NB4 (cell line): ENCODE results near the gene SMIM9.
"Not testable (repeated sequence)": the region's sequence is repeated elsewhere in the genome, so short reads cannot be mapped to it uniquely, and the experiment has no call there.

Source experiments
- DNase-seq: peaks from one replicate; pipeline ENCODE4 v3.0.0; 2010; ENCODE audit warnings: low read depth
- H3K4me3 ChIP-seq: one replicate; pipeline ENCODE4 v1.5.1; 2011; ENCODE audit warnings: mild to moderate bottlenecking, low read depth, low read length, moderate library complexity
- MYC ChIP-seq: IDR thresholded peaks from 2 replicates; pipeline ENCODE4 v1.6.1; 2011; ENCODE audit warnings: low read depth, low read length
- POLR2A ChIP-seq: IDR thresholded peaks from 2 replicates; pipeline ENCODE4 v1.6.1; 2011; ENCODE audit warnings: mild to moderate bottlenecking; ENCODE audit not compliant: insufficient read length; ENCODE audit errors: extremely low read depth
- TF ChIP-seq, protein P1 (sequence below): IDR thresholded peaks from one replicate; pipeline ENCODE4 v1.5.1; 2012; ENCODE audit warnings: low read depth, low read length
- TF ChIP-seq, protein P2 (sequence below): IDR thresholded peaks from 2 replicates; pipeline ENCODE4 v1.6.1; 2011; ENCODE audit warnings: low read depth, low read length

SMIM9 gene

DNA sequence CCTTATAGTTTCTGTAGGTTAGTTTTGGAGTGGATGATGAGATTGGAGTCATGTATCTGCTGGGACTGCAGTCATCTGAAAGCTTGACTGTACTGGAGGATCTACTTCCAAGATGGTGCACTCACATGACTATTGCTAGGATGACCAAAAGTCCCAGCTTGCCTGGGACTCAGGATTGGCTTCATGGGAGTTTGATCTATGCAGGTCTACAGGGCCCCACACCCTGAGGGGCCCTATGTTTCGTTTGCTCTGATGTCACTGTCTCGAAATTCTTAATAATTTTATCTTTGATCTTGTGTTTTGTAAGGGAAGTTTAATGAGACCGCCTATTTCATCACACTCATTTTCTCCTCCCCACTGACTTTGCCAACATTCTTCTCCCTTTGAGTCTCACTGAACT, at the start of gene SMIM9:
SMIM9 (minus strand) TSS at position 101 of the 400 bp plus-strand sequence. CDS start 3,806 bp downstream, outside the sequence.
- TF ChIP-seq POLR2A (no peak), MYC (no peak)
- TF ChIP-seq, protein P1, sequence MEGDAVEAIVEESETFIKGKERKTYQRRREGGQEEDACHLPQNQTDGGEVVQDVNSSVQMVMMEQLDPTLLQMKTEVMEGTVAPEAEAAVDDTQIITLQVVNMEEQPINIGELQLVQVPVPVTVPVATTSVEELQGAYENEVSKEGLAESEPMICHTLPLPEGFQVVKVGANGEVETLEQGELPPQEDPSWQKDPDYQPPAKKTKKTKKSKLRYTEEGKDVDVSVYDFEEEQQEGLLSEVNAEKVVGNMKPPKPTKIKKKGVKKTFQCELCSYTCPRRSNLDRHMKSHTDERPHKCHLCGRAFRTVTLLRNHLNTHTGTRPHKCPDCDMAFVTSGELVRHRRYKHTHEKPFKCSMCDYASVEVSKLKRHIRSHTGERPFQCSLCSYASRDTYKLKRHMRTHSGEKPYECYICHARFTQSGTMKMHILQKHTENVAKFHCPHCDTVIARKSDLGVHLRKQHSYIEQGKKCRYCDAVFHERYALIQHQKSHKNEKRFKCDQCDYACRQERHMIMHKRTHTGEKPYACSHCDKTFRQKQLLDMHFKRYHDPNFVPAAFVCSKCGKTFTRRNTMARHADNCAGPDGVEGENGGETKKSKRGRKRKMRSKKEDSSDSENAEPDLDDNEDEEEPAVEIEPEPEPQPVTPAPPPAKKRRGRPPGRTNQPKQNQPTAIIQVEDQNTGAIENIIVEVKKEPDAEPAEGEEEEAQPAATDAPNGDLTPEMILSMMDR, result no peak
- TF ChIP-seq, protein P2, sequence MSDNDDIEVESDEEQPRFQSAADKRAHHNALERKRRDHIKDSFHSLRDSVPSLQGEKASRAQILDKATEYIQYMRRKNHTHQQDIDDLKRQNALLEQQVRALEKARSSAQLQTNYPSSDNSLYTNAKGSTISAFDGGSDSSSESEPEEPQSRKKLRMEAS, result no peak
- DNase-seq, result no peak
- H3K4me3 ChIP-seq, result no peak within 1 kb of the TSS

DNA sequence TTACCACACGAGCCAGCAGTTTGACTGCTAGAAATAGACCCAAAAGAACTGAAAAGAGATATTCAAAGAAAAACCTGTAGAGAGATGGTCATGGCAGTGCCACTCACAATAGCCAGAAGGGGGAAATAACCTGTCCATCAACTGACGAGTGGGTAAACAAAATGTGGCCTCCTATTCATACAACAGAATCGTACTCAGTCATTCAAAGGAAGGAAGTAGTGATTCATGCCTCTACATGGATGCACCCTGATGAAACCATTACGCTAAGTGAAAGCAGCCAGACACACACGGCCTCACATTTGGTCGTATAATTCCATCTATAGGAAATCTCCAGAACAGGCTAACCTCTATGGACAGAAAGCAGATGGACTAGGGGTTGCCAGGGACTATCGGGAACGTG, 49.6 kb upstream of the SMIM9 start:
- DNase-seq, H3K4me3 ChIP-seq: not testable (repeated sequence)

DNA sequence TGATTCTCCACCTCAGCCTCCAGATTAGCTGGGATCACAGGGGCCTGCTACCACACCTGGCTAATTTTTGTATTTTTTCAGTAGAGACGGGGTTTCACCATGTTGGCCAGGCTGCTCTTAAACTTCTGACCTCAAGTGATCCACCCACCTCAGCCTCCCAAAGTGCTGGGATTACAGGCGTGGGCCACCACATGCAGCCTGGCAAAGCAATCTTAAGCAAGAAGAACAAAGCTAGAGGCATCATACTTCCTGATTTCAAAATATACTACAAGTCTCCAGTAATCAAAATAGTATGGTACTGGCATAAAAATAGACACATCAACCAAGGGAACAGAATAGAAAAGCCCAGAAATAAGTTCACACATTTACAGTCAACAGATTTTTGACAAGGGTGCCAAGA, 38.9 kb upstream of the SMIM9 start:
- DNase-seq, result no peak
- TF ChIP-seq POLR2A (no peak), MYC (no peak)
- TF ChIP-seq, protein P2, result no peak
- TF ChIP-seq, protein P1, result no peak
- no peak overlapping the region for H3K4me3 ChIP-seq

DNA sequence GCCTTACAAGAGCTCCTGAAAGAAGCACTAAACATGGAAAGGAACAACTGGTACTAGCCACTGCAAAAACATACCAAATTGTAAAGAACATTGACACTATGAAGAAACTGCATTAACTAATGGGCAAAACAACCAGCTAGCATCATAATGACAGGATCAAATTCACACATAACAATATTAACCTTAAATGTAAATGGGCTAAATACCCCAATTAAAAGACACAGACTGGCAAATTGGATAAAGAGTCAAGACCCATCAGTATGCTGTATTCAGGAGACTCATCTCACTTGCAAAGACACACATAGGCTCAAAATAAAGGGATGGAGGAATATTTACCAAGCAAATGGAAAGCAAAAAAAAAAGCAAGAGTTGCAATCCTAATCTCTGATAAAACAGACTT, 34.1 kb upstream of the SMIM9 start:
- H3K4me3 ChIP-seq, DNase-seq: not testable (repeated sequence)

DNA sequence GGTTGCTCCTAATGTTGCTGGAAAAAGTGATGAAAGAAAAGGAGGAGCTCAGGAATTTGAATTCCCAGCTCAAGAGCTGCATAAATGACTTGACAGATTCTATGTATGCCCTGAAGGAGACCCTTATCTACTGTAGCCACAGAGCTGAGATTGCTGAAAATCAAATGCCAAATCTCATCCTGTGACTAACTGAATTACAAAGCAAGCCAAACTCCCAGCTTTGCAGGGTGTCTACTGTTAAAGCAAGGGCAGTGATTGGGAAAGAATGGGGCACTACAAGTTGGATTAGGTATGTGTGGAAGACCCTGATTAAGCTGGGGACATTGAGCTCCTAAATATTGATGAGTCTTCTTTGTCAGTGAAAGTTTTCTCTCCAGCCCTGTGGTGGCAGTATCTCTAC, 20.8 kb upstream of the SMIM9 start:
- DNase-seq, result no peak
- TF ChIP-seq, protein P1, result no peak
- TF ChIP-seq POLR2A, result no peak
- TF ChIP-seq MYC, result no peak
- TF ChIP-seq, protein P2, result no peak
- no peak overlapping the region for H3K4me3 ChIP-seq

DNA sequence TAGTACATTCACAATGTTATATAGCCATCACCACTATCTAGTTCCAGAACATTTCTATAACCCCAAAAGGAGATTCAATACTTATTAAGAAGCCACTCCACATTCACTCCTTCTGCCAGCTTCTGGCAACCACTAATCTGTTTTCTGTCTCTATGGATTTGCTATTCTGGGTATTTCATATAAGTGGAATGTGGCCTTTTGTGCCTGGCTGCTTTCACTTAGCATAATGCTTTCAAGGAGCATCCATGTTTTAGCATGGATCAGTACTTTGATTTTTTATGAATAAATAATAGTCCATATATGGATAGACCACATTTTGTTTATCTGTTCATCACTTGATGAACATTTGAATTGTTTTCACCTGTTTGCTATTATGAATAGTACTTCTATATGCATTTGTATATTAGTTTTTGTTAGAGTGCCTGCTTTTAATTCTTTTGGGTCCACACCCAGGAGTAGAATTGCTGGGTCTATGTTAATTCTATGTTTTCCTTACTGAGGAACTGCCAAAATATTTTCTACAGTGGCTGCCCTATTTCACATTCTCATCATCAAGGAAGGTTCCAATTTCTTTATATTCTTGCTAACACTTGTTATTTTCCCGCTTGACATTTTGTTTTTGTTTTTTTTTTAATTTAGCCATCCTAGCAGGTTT, 16.6 kb upstream of the SMIM9 start:
- DNase-seq, result no peak
- TF ChIP-seq POLR2A, result no peak
- no peak for TF ChIP-seq MYC
- TF ChIP-seq, protein P1, result no peak
- TF ChIP-seq, protein P2, result no peak
- H3K4me3 ChIP-seq, result no peak overlapping the region

DNA sequence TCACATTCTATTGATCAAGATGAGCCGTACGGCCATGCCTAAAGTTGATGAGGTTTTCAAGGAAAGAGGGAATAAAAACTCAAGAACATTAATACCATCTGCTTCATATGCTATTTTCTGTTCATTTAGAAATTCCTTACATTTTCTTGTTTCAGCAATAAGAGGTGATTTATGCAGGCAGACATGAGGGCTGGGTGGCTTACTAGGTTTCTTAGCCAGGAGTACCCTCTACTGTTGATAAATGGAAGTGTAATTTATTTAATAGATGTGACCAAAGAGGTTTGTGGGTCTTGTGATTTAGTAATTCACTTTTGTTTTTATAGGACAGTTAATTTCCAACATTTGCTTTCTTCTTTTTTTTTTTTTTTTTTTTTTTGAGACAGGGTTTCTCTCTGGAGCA, 6.4 kb upstream of the SMIM9 start:
- TF ChIP-seq MYC, result no peak; the same call in 1 of the 2 replicates
- TF ChIP-seq, protein P2, result 0 out of 2 replicates have a peak, but pooled peaks have one; percentile 22
- TF ChIP-seq, protein P1, result peak; percentile 12
- no peak for TF ChIP-seq POLR2A
- DNase-seq, result peak; percentile 71
- no peak overlapping the region for H3K4me3 ChIP-seq
